Endothelial cell of umbilical vein (primary cell): ENCODE measurements around the gene PIGH. TPM values are rescaled to one million over a fixed set of nuclear protein-coding genes. Genes with fewer than 3 reads are reported as not detected.

Experiments used
- BruUV-seq: library from RNA; stranded (reverse); fragments of 400-500 nt; replicated peaks from 2 replicates; lab custom pipeline; 2021; lab: Mats Ljungman, UMichigan
- CTCF ChIA-PET: fragments of 300-600, 350-600 bp; sonication (Branson Sonifier 250); formaldehyde crosslinking; loops from one replicate; lab custom pipeline; 2021; ENCODE audit warnings: antibody characterized with exemption, inconsistent platforms; lab: Charles Lee
- POLR2A ChIA-PET: fragments of 300-600, 350-600 bp; sonication (Branson Sonifier 250); formaldehyde crosslinking; loops from one replicate; lab custom pipeline; 2021; ENCODE audit warnings: antibody characterized with exemption, inconsistent platforms; lab: Charles Lee
- DNase-seq: peaks from one replicate; pipeline ENCODE4 v3.0.0-alpha.2; 2011; ENCODE audit warnings: low read depth, low spot score
- FAIRE-seq: peaks from 2 replicates; lab custom pipeline; 2011; peaks lifted over from hg19 to GRCh38; lab: Jason Lieb, UNC
- H2AFZ ChIP-seq: 2 replicates; pipeline ENCODE4 v1.6.0; 2012; ENCODE audit warnings: low read depth, low read length, control low read depth, inconsistent platforms
- H3K27ac ChIP-seq: 2 replicates; pipeline ENCODE4 v1.5.1; 2011; ENCODE audit warnings: low read depth, mild to moderate bottlenecking, control low read depth, low read length, moderate library complexity; ENCODE audit not compliant: insufficient read depth
- H3K27me3 ChIP-seq, 2 experiments: 2 replicates each; pipeline versions ENCODE4 v1.6.0 to v1.6.1; 2011; ENCODE audit warnings: low read length in 2 of 2, mixed read lengths in 1 of 2; ENCODE audit not compliant: control insufficient read depth in 2 of 2, insufficient read depth in 2 of 2
- H3K36me3 ChIP-seq, 2 experiments: 2 replicates in 1 of 2; 3 replicates in 1 of 2; pipeline ENCODE4 v1.5.1; 2011; ENCODE audit warnings: low read length in 2 of 2, mild to moderate bottlenecking in 1 of 2, moderate library complexity in 1 of 2; ENCODE audit not compliant: control insufficient read depth in 2 of 2, insufficient read depth in 2 of 2; ENCODE audit errors: extremely low read depth in 1 of 2
- H3K4me1 ChIP-seq: 3 replicates; pipeline ENCODE4 v1.5.1; 2011; ENCODE audit warnings: mild to moderate bottlenecking, low read length; ENCODE audit not compliant: control insufficient read depth, insufficient read depth; ENCODE audit errors: extremely low read depth
- H3K4me2 ChIP-seq: 2 replicates; pipeline ENCODE4 v1.6.1; 2011; ENCODE audit warnings: low read length, control low read depth, mixed read lengths; ENCODE audit not compliant: insufficient read depth
- H3K4me3 ChIP-seq, 3 experiments: fragments of 200-600 bp in 1 of 3; sonication (generic), shearing (Covaris generic) in 1 of 3; replicated peaks in 1 of 3; 2 replicates each; pipeline ENCODE4 v1.5.1; 2011 to 2016; ENCODE audit warnings: control low read depth in 3 of 3, low read length in 3 of 3, mild to moderate bottlenecking in 2 of 3, inconsistent platforms in 1 of 3, low read depth in 1 of 3, moderate library complexity in 1 of 3; ENCODE audit not compliant: insufficient read depth in 1 of 3
- H3K79me2 ChIP-seq: 2 replicates; pipeline ENCODE4 v1.6.0; 2012; ENCODE audit warnings: low read length, inconsistent platforms; ENCODE audit not compliant: control insufficient read depth, insufficient read depth
- H3K9ac ChIP-seq: replicated peaks from 2 replicates; pipeline ENCODE3; 2011; ENCODE audit warnings: low read length, control low read depth; ENCODE audit not compliant: insufficient read depth; ENCODE audit errors: extremely low read depth
- H3K9me1 ChIP-seq: replicated peaks from 3 replicates; pipeline ENCODE4 v1.6.0; 2011; ENCODE audit warnings: mild to moderate bottlenecking, low read length; ENCODE audit not compliant: control insufficient read depth, insufficient read depth; ENCODE audit errors: extremely low read depth
- H3K9me3 ChIP-seq: replicated peaks from 2 replicates; pipeline ENCODE4 v1.5.1; 2012; ENCODE audit warnings: low read length, inconsistent platforms; ENCODE audit not compliant: control insufficient read depth, insufficient read depth
- H4K20me1 ChIP-seq: replicated peaks from 2 replicates; pipeline ENCODE3; 2011; ENCODE audit warnings: mild to moderate bottlenecking, low read length; ENCODE audit not compliant: control insufficient read depth, insufficient read depth; ENCODE audit errors: extremely low read depth
- EZH2 ChIP-seq: IDR thresholded peaks from 2 replicates; pipeline ENCODE4 v1.6.1; 2012; ENCODE audit warnings: borderline replicate concordance, low read depth, mild to moderate bottlenecking, moderate library complexity, low read length, inconsistent platforms; ENCODE audit not compliant: severe bottlenecking
- FOS ChIP-seq: IDR thresholded peaks from 2 replicates; pipeline ENCODE4 v1.6.1; 2011; ENCODE audit warnings: mild to moderate bottlenecking, low read length, moderate library complexity, borderline replicate concordance; ENCODE audit not compliant: insufficient read depth
- GATA2 ChIP-seq: IDR thresholded peaks from 2 replicates; pipeline ENCODE4 v1.7.0; 2011; ENCODE audit warnings: low read depth, mild to moderate bottlenecking, moderate library complexity, mixed read lengths, low read length; ENCODE audit not compliant: insufficient read length, insufficient read depth
- JUN ChIP-seq: IDR thresholded peaks from 2 replicates; pipeline ENCODE4 v1.6.1; 2011; ENCODE audit warnings: borderline replicate concordance, low read depth; ENCODE audit not compliant: insufficient read length, insufficient read depth
- MAX ChIP-seq: IDR thresholded peaks from 2 replicates; pipeline ENCODE4 v1.6.1; 2011; ENCODE audit not compliant: insufficient read depth, insufficient read length
- MYC ChIP-seq: IDR thresholded peaks from one replicate; pipeline ENCODE4 v1.6.1; 2011; ENCODE audit warnings: mild to moderate bottlenecking, low read depth, low read length
- POLR2A ChIP-seq: IDR thresholded peaks from 2 replicates; pipeline ENCODE4 v1.6.1; 2012; ENCODE audit warnings: low read depth, mild to moderate bottlenecking, control low read depth, low read length
- POLR2AphosphoS5 ChIP-seq: IDR thresholded peaks from 2 replicates; pipeline ENCODE4 v1.6.1; 2012; ENCODE audit warnings: low read depth, mild to moderate bottlenecking, control low read depth, low read length, moderate library complexity; ENCODE audit not compliant: insufficient read depth
- dilution Hi-C: fragments of 300-500 bp; cut with MboI; formaldehyde crosslinking; loops from one replicate; pipeline ENCODE4 v1.15.0; 2019; ENCODE audit warnings: low sequenced_read_pairs; ENCODE audit not compliant: extremely low pct_ligation_motif_present
- intact Hi-C: fragments of 100-400 bp; cut with micrococcal nuclease; formaldehyde crosslinking; loops from one replicate; pipeline ENCODE4 v1.10.0; 2022
- polyA plus RNA-seq, 4 experiments: library from polyadenylated mRNA; depleted of rRNA in 3 of 4; stranded (reverse) in 3 of 4; unstranded in 1 of 4; fragments of >200 nt; gene quantifications; 2 replicates each; pipeline versions ENCODE4 v1.2.1 to v1.2.3, GENCODE V29; 2011 to 2012; ENCODE audit warnings: missing spikeins in 1 of 4
- total RNA-seq: library from RNA; stranded (reverse); gene quantifications from 2 replicates; pipeline ENCODE4 v1.2.3, GENCODE V29; 2021

Gene PIGH
- total and polyA plus RNA-seq, 2 donors (not counting 3 experiments of a cell fraction or from before 2014, with no cell fraction given): 12.3 to 18.0 TPM

GRCh38 chr14:67620217-67620785 is 20.2 kb upstream of the PIGH start:
- H4K20me1 ChIP-seq: no peaks in the 10 kb centered on the region
- FAIRE-seq (no peak), DNase-seq (peak; percentile 31)
- peaks cover 2% of the 10 kb centered on the region in 2 experiments for H3K27me3 ChIP-seq
- intact Hi-C loops: no loop called here
- peaks cover 28% of the 10 kb centered on the region for H3K4me1 ChIP-seq
- dilution Hi-C loops: no loop called here
- H3K36me3 ChIP-seq: no peaks in the 10 kb centered on the region
- H3K9me3 ChIP-seq: no peaks in the 10 kb centered on the region
- POLR2A ChIA-PET: no interaction called here
- H3K27ac ChIP-seq: peak overlapping the region; percentile 47
- no peaks in the 10 kb centered on the region for H3K79me2 ChIP-seq
- peak overlapping the region; percentile 63 to 73 (median 67) for H3K4me3 ChIP-seq
- CTCF ChIA-PET: interaction anchor here (0.9 to 6.0 kb wide), 8 partner anchors 10 to 83 kb away, joined by 3 to 437 read pairs (median 15); partner anchors contain the start of genes PIGH, RDH12 and VTI1B
- no peaks in the 10 kb centered on the region for H3K9me1 ChIP-seq
- peak overlapping the region; percentile 89 for H2AFZ ChIP-seq
- peak overlapping the region; percentile 66 for H3K4me2 ChIP-seq
- H3K9ac ChIP-seq: peak overlapping the region; percentile 85
- no TSS peak for BruUV-seq
- no peak for TF ChIP-seq FOS
- TF ChIP-seq GATA2: no peak
- TF ChIP-seq POLR2A: no peak
- no peak for TF ChIP-seq EZH2

- Histone ChIP-seq H4K20me1 (no peaks in the 10 kb centered on the region), H3K27me3 (peaks cover 2 to 4% of the 10 kb centered on the region in 2 experiments), H3K36me3 (no peaks in the 10 kb centered on the region), H3K9me3 (no peaks in the 10 kb centered on the region), H3K9me1 (no peaks in the 10 kb centered on the region), H3K4me2 (peak within 1 kb of the TSS; percentile 78), H3K79me2 (no peaks in the 10 kb centered on the region), H2AFZ (peak within 1 kb of the TSS; percentile 95), H3K27ac (peak within 1 kb of the TSS; percentile 71), H3K4me3 (peak within 1 kb of the TSS; percentile 63 to 73 (median 67)), H3K9ac (peak within 1 kb of the TSS; percentile 85), H3K4me1 (peaks cover 28% of the 10 kb centered on the region)
- ChIA-PET POLR2A (no interaction called here), CTCF (interaction anchor here (0.6 to 6.0 kb wide), 21 partner anchors 10 to 92 kb away, joined by 3 to 437 read pairs (median 7); partner anchors contain the start of genes PIGH, RDH11, RDH12 and VTI1B)
- no TSS peak for BruUV-seq
- intact Hi-C loops: loop anchor here (1.0 kb wide), 3 partner anchors 19 to 76 kb away; partner anchors contain the start of genes PIGH and RDH11
- dilution Hi-C loops: no loop called here
- DNase-seq (peak; percentile 96), FAIRE-seq (peak; percentile 87)
- TF ChIP-seq EZH2: no peak
- TF ChIP-seq MYC: no peak
- no peak for TF ChIP-seq POLR2AphosphoS5
- peak; percentile 89 for TF ChIP-seq JUN
- TF ChIP-seq MAX: no peak
Measured at GRCh38 chr14:67619446-67620216, 19.6 kb upstream of the PIGH start, which contains the start of gene ARG2. Gene ARG2, plus strand, starts transcription at chr14:67619920. Its CDS starts 58 bp downstream, at chr14:67619978.
